ENCODE data around the gene CALD1. TPM values are rescaled to one million over a fixed set of nuclear protein-coding genes. Genes with fewer than 3 reads are reported as not detected.

CALD1 gene
- total and polyA plus RNA-seq, 4 donors: 48.0 to 226 (median 95.2) TPM

- no peak for DNase-seq (ENCODE audit: low spot score)
- WGBS: 82% methylated on average over 17 of the region's 17 CpGs
- Histone ChIP-seq H3K27me3 (ENCODE audit: control insufficient read depth in 4 of 4, insufficient read depth in 4 of 4, low read length in 3 of 4) (no peaks in the 10 kb centered on the region), H3K9ac (ENCODE audit: low read depth in 1 of 2, low read length in 2 of 2) (no peak overlapping the region), H3K27ac (ENCODE audit: low read depth in 1 of 2, low read length in 2 of 2) (peak overlapping the region in 1 of 2 donors; percentile 29), H3K4me1 (ENCODE audit: control insufficient read depth in 4 of 4, insufficient read depth in 4 of 4, low read length in 3 of 4) (no peaks in the 10 kb centered on the region), H3K9me3 (ENCODE audit: control insufficient read depth in 4 of 4, low read length in 3 of 4) (no peaks in the 10 kb centered on the region), H3K4me3 (ENCODE audit: low read depth in 1 of 3, low read length in 3 of 3) (no peak overlapping the region), H3K36me3 (ENCODE audit: control insufficient read depth in 4 of 4, insufficient read depth in 3 of 4, low read depth in 1 of 4, low read length in 3 of 4) (peaks cover 0 to 53% (median 32%) of the 10 kb centered on the region in 4 donors)
- TF ChIP-seq RAD21 (IDR thresholded peaks at IDR 0.05) (no peak), MAX (IDR thresholded peaks at IDR 0.05) (no peak), RXRA (IDR thresholded peaks at IDR 0.05) (no peak), FOXA1 (IDR thresholded peaks at IDR 0.05) (no peak), EGR1 (IDR thresholded peaks at IDR 0.05; ENCODE audit: low read depth in 2 of 2) (no peak), TAF1 (conservative IDR thresholded peaks at IDR 0.05) (no peak), FOXA2 (IDR thresholded peaks at IDR 0.05) (no peak), HNF4A (conservative IDR thresholded peaks at IDR 0.05) (no peak), SP1 (IDR thresholded peaks at IDR 0.05) (no peak), NR2F2 (IDR thresholded peaks at IDR 0.05) (no peak), YY1 (IDR thresholded peaks at IDR 0.05) (no peak), HNF4G (IDR thresholded peaks at IDR 0.05) (no peak), JUND (IDR thresholded peaks at IDR 0.05) (no peak), GABPA (IDR thresholded peaks at IDR 0.05 in 1 of 2, conservative IDR thresholded peaks at IDR 0.05 in 1 of 2) (no peak)
- TF ChIP-seq, protein P1, sequence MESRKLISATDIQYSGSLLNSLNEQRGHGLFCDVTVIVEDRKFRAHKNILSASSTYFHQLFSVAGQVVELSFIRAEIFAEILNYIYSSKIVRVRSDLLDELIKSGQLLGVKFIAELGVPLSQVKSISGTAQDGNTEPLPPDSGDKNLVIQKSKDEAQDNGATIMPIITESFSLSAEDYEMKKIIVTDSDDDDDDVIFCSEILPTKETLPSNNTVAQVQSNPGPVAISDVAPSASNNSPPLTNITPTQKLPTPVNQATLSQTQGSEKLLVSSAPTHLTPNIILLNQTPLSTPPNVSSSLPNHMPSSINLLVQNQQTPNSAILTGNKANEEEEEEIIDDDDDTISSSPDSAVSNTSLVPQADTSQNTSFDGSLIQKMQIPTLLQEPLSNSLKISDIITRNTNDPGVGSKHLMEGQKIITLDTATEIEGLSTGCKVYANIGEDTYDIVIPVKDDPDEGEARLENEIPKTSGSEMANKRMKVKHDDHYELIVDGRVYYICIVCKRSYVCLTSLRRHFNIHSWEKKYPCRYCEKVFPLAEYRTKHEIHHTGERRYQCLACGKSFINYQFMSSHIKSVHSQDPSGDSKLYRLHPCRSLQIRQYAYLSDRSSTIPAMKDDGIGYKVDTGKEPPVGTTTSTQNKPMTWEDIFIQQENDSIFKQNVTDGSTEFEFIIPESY (IDR thresholded peaks at IDR 0.05): no peak
- TF ChIP-seq, protein P2, sequence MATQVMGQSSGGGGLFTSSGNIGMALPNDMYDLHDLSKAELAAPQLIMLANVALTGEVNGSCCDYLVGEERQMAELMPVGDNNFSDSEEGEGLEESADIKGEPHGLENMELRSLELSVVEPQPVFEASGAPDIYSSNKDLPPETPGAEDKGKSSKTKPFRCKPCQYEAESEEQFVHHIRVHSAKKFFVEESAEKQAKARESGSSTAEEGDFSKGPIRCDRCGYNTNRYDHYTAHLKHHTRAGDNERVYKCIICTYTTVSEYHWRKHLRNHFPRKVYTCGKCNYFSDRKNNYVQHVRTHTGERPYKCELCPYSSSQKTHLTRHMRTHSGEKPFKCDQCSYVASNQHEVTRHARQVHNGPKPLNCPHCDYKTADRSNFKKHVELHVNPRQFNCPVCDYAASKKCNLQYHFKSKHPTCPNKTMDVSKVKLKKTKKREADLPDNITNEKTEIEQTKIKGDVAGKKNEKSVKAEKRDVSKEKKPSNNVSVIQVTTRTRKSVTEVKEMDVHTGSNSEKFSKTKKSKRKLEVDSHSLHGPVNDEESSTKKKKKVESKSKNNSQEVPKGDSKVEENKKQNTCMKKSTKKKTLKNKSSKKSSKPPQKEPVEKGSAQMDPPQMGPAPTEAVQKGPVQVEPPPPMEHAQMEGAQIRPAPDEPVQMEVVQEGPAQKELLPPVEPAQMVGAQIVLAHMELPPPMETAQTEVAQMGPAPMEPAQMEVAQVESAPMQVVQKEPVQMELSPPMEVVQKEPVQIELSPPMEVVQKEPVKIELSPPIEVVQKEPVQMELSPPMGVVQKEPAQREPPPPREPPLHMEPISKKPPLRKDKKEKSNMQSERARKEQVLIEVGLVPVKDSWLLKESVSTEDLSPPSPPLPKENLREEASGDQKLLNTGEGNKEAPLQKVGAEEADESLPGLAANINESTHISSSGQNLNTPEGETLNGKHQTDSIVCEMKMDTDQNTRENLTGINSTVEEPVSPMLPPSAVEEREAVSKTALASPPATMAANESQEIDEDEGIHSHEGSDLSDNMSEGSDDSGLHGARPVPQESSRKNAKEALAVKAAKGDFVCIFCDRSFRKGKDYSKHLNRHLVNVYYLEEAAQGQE (IDR thresholded peaks at IDR 0.05): no peak
- TF ChIP-seq, protein P3, sequence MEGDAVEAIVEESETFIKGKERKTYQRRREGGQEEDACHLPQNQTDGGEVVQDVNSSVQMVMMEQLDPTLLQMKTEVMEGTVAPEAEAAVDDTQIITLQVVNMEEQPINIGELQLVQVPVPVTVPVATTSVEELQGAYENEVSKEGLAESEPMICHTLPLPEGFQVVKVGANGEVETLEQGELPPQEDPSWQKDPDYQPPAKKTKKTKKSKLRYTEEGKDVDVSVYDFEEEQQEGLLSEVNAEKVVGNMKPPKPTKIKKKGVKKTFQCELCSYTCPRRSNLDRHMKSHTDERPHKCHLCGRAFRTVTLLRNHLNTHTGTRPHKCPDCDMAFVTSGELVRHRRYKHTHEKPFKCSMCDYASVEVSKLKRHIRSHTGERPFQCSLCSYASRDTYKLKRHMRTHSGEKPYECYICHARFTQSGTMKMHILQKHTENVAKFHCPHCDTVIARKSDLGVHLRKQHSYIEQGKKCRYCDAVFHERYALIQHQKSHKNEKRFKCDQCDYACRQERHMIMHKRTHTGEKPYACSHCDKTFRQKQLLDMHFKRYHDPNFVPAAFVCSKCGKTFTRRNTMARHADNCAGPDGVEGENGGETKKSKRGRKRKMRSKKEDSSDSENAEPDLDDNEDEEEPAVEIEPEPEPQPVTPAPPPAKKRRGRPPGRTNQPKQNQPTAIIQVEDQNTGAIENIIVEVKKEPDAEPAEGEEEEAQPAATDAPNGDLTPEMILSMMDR (IDR thresholded peaks at IDR 0.05; ENCODE audit: low read depth, low read length, missing input control): no peak
These were observed 153.4 kb downstream of the CALD1 start for GRCh38 chr7:134932707-134933370.
